Stimulated activated naive CD4-positive, alpha-beta T cell (primary cell): ENCODE measurements around the gene BLNK.
"Not testable (repeated sequence)": the region's sequence is repeated elsewhere in the genome, so short reads cannot be mapped to it uniquely, and the experiment has no call there.

ENCODE experiments used
- DNase-seq, 6 experiments: peaks; one replicate each; lab custom pipeline; 2025; lab: John Stamatoyannopoulos, UW

The BLNK gene

GRCh38 chr10:96271016-96271815 is at the start of gene BLNK:
Gene BLNK, minus strand, starts transcription at chr10:96271569. Its CDS starts 171 bp downstream, at chr10:96271398.
- DNase-seq = no peak

- no peak for DNase-seq
Measured at GRCh38 chr10:96319754-96320474, 48.5 kb upstream of the BLNK start.

- DNase-seq = no peak
Measured at GRCh38 chr10:96317067-96317833, 45.9 kb upstream of the BLNK start.

- DNase-seq = no peak
Measured at GRCh38 chr10:96313344-96313743, 42.0 kb upstream of the BLNK start.

GRCh38 chr10:96311180-96311715 is 39.9 kb upstream of the BLNK start:
- no peak for DNase-seq

DNA sequence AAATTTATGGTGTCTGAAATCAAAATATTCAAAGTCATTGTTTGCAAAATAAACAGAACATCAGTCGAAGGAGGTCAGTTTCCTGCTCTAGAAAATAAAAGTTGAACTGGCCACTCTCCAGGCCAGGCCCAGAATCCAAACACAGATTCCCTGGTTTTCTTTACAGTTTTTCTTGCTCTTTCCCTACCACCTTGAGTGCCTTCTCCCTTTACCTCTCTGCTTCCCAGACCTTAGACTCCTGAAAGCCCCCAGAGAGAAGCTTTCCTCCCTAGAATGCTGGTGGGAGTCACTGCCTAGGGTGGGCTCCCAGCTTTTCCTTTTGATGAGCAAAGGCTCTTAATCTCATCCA is 38.9 kb upstream of the BLNK start:
- no peak for DNase-seq

DNA sequence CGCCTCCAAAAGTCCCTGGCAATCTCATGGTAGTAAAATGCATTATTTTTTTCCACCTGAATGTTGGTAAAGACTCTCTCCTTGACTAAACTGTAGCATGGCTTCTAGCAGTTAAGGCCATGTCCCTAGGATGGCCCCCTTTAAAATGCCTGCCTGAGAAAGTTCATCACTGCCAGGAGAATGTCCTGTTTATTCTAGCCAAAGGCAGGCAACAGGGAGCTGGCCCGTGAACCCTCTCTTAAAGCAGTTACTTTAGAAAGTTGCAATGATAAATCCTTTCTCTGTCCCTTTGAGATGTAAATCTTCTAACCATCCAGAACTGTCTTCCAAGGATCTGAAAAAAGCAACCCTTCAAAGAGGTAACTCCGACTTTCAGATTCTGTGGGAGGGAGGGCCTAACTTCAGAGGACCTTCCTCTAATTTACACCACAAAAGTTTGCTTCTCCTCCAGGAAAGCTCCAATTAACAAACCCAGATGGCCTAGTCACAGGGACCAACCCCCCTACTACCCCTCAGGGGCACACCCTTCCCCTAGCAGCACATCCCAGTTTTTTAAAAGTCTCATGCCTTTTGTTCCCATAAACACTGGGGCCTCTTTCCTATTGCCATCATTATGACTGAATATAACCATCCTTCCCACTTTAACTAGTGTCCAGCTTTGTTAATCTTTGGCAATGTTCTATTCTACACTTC is 38.4 kb upstream of the BLNK start:
- no peak for DNase-seq

- DNase-seq = not testable (repeated sequence)
Measured at GRCh38 chr10:96308854-96309253, 37.5 kb upstream of the BLNK start.

DNA sequence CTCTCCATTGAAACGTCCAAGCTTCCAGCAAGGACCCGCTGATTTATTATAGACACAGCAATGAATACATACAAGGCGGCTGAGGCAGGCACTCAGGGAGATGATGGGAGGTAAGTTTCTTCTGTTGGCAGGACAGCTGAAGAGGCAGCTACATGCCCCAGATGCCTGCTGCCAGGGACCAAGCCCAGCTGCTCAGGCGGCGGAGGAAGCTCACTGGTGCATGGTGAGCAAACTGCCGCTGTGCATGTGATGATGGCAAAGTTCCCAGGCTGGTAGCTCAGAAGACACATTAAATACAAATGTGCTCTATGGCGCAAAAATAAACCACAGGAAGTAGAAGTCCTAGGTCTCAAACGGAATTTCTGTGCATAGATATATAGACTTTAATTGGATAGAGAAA is 35.1 kb upstream of the BLNK start:
- DNase-seq = peak in 4 of 6 experiments; percentile 9 to 45 (median 24)

- no peak for DNase-seq
Measured at GRCh38 chr10:96305019-96305418, 33.6 kb upstream of the BLNK start.

GRCh38 chr10:96304230-96304629 is 32.9 kb upstream of the BLNK start, which contains the start of gene DNTT:
Gene DNTT, plus strand, starts transcription at chr10:96304434. Its CDS starts 64 bp downstream, at chr10:96304498.
- no peak for DNase-seq

DNA sequence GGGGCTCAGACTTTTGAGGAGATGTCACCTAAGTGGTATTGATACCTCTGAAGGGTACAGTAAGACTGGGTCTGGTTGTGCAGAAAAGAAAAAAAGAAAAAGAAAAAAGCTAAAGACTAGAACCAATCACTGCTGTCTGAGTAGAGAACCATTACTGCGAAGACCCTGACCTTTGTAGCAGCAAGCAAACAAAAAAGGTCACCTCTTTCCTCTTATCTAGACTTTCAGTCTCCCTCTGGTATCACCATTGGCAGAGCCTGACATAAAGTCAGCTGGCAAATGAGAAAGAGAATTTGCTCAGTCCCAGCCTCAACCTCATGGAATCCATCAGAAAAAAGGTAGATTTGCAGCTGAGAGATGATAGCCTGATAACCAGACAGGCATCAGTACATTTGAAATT is 30.2 kb upstream of the BLNK start:
- no peak for DNase-seq

- DNase-seq = peak in 4 of 6 experiments; percentile 19 to 77 (median 73)
Measured at GRCh38 chr10:96299383-96299782, 28.0 kb upstream of the BLNK start.

DNA sequence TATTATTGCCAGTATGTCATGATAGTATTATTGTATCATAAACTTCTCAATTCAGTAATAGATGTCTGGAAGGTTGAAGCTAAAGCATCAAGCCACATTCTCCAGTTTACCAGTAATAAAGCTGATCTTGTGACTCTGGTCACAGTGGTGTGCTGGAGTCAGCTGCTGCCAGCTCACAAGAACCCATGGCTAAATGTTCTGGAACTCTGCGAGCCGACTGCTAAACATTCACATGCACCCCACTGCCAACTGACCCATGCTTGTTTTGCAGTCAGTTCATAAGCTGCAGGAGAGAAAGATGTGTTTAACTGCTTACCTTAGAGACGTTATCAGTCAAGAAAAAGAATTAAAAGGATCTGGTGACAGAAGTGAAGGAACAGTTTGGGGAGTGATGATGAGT is 27.0 kb upstream of the BLNK start:
- DNase-seq = no peak

DNA sequence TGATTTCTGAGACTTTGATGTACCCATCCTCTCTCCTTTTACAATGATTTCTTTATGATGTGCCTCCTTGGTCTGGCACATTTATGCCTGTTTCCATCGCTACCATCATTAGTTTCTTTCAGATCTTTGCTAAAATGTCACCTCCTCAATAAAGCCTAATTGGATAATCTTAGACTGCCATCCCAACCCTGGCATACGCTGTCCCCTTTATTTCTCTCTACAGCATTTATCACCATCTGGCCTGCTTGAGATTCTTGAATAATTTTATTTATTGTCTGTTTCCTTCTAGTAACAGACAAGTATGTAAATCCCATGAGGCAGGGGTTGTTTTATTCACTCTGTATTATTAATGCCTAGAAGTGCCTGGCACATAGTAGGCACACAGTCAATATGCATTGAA is 26.1 kb upstream of the BLNK start:
- DNase-seq = no peak

- peak in 1 of 6 experiments; percentile 9 for DNase-seq
Measured at GRCh38 chr10:96295475-96295874, 24.1 kb upstream of the BLNK start.

- peak in 4 of 6 experiments; percentile 5 to 65 (median 33) for DNase-seq
Measured at GRCh38 chr10:96292971-96293920, 21.9 kb upstream of the BLNK start.

DNA sequence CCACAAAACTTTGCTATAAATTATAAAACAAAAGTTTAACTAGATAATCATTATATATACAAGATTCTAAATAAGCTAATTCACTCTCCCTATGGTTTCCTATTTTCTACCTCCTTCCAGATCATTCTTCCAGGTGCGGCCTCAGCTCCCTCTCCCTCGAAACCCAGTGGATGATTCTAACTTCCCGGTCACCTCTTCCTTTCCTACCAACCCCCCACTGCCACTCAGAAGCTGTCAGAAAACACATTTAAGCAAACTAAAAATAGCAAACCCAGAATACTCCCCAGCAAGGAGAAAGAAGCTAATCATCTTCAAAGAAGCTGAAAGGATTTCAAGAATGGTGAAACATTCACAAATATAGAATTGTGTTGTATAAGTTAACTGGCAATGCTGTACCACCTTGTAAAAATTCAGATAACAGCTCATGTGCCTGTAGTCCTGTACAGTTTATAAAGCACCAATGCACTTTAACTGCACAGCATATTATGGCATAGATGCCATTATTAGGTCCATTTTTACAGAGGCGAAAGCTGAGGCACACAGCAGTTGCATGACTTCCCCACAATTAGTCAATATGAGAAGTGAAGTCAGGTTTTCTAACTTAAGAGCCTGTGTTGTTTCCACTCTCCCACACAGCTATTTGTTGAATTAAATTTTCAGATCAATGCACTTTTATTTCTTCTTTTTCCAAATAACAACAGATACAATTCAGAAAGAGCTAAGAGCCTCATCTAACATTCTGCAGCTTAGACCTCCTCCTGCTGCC is 19.2 kb upstream of the BLNK start:
- no peak for DNase-seq

GRCh38 chr10:96289218-96289910 is 18.0 kb upstream of the BLNK start:
- DNase-seq = no peak
